Thoracic aorta (tissue), 2 donors: ENCODE results near the gene INPP5A. TPM values are rescaled to one million over a fixed set of nuclear protein-coding genes. Genes with fewer than 3 reads are reported as not detected.

Experiments used
- ATAC-seq: fragments of 150-250 bp; one replicate; pipeline ENCODE4 v1.8.0; 2017; ENCODE audit warnings: low read depth; ENCODE audit not compliant: insufficient number of reproducible peaks, low FRiP score
- DNase-seq: peaks from one replicate; pipeline ENCODE4 v3.0.0-alpha.2; 2020; ENCODE audit warnings: low spot score
- H3K27ac ChIP-seq, 2 donors: fragments of 200-600 bp; sonication (generic); 1 replicate in 1 of 2; 2 replicates in 1 of 2; pipeline ENCODE4 v1.5.1; 2016; ENCODE audit warnings: mild to moderate bottlenecking in 2 of 2, moderate library complexity in 2 of 2
- H3K27me3 ChIP-seq: fragments of 200-600 bp; sonication (generic); replicated peaks from 2 replicates; pipeline ENCODE4 v1.6.0; 2016; ENCODE audit warnings: mild to moderate bottlenecking; ENCODE audit not compliant: insufficient read depth
- H3K36me3 ChIP-seq: fragments of 200-600 bp; sonication (generic); one replicate; pipeline ENCODE4 v1.5.1; 2016
- H3K4me1 ChIP-seq, 2 donors: fragments of 200-600 bp; sonication (generic); 1 replicate in 1 of 2; 2 replicates in 1 of 2; pipeline versions ENCODE4 v1.5.1 to v1.6.0; 2016; ENCODE audit warnings: low read depth in 2 of 2, mild to moderate bottlenecking in 1 of 2; ENCODE audit not compliant: control insufficient read depth in 1 of 2
- H3K4me3 ChIP-seq: fragments of 200-600 bp; sonication (generic); 2 replicates; pipeline ENCODE4 v1.5.1; 2016; ENCODE audit warnings: mild to moderate bottlenecking
- H3K9me3 ChIP-seq: fragments of 200-600 bp; sonication (generic); 2 replicates; pipeline ENCODE4 v1.5.1; 2016
- CTCF ChIP-seq: fragments of 200-600 bp; sonication (generic); IDR thresholded peaks from one replicate; pipeline ENCODE4 v1.5.1; 2019; ENCODE audit warnings: antibody characterized with exemption
- total RNA-seq, 2 donors: library from RNA; depleted of rRNA; stranded (reverse); fragments of >200 nt; gene quantifications; one replicate each; pipeline versions ENCODE4 v1.1.0 to v1.2.3, GENCODE V29; 2016

INPP5A gene
- total RNA-seq, 2 donors from 2014 or later = 120 to 142 TPM

- DNase-seq (no peak), ATAC-seq (no peak)
- TF ChIP-seq CTCF = no peak
- H3K27ac ChIP-seq = no peak overlapping the region
- H3K36me3 ChIP-seq = no peaks in the 10 kb centered on the region
- H3K9me3 ChIP-seq = no peaks in the 10 kb centered on the region
- no peaks in the 10 kb centered on the region for H3K4me1 ChIP-seq
- H3K4me3 ChIP-seq = no peak overlapping the region
- no peaks in the 10 kb centered on the region for H3K27me3 ChIP-seq
These were observed 129.9 kb downstream of the INPP5A start for GRCh38 chr10:132667342-132668047.

GRCh38 chr10:132668048-132668394 is 130.4 kb downstream of the INPP5A start:
- ATAC-seq (no peak), DNase-seq (no peak)
- no peak overlapping the region for H3K27ac ChIP-seq
- no peaks in the 10 kb centered on the region for H3K27me3 ChIP-seq
- H3K36me3 ChIP-seq = peaks cover 4% of the 10 kb centered on the region
- TF ChIP-seq CTCF = no peak
- no peak overlapping the region for H3K4me3 ChIP-seq
- no peaks in the 10 kb centered on the region for H3K4me1 ChIP-seq
- H3K9me3 ChIP-seq = no peaks in the 10 kb centered on the region

- DNase-seq (no peak), ATAC-seq (no peak)
These were observed 131.7 kb downstream of the INPP5A start for GRCh38 chr10:132669208-132669861.

GRCh38 chr10:132670546-132671227 is 133.1 kb downstream of the INPP5A start:
- ATAC-seq (no peak), DNase-seq (no peak)
- no peak for TF ChIP-seq CTCF
- Histone ChIP-seq H3K9me3 (no peaks in the 10 kb centered on the region), H3K27me3 (no peaks in the 10 kb centered on the region), H3K27ac (no peak overlapping the region), H3K4me1 (no peaks in the 10 kb centered on the region), H3K36me3 (peaks cover 4% of the 10 kb centered on the region), H3K4me3 (no peak overlapping the region)

More at GRCh38 chr10:132669208-132669861, 131.7 kb downstream of the INPP5A start:
- Histone ChIP-seq H3K27me3 (no peaks in the 10 kb centered on the region), H3K27ac (no peak overlapping the region), H3K9me3 (no peaks in the 10 kb centered on the region), H3K4me3 (no peak overlapping the region), H3K4me1 (no peaks in the 10 kb centered on the region), H3K36me3 (peaks cover 4% of the 10 kb centered on the region)
- TF ChIP-seq CTCF = no peak
